Measurements from ENCODE around the gene COL5A1.

Gene COL5A1

DNA sequence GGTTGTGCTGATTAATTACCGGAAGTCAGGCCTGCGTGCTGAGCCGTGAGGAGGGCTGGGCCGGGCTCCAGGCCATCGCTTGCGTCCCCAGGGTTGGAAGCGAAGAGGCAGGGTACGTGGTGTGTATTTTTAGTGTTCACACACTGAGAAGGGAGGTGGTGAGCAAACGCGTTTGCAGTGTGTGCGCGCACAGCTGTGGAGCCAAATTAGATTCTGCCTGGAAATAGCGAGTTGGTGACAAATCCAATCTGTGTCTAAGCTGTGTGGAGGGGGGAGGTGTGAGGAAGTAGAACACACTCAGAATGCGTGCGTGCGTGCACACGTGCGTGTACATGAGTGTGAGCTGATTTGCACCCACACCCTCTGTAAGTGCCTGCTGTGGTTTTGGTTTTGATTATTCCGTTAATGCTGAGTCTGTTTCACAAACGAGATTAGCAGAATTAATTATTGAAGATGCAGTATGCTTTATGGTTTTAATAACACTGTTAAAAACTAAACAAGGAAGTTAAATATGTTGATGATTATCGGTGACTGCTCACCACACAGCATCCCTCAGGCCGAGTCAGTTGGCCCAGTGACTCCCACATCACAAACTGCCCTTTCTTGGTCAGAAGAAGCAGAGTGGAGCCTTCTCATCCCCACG is 127.2 kb downstream of the COL5A1 start:
- Histone ChIP-seq H3K9ac (ENCODE audit: low read length) (no peak overlapping the region), H3K56ac (ENCODE audit: low read length) (no peak overlapping the region), H3K27ac (ENCODE audit: low read depth, low read length) (no peak overlapping the region), H3K4me3 (ENCODE audit: low read length) (no peak overlapping the region), H4K5ac (ENCODE audit: low read length) (no peak overlapping the region), H3K79me2 (ENCODE audit: control insufficient read depth, insufficient read depth, low read length) (no peaks in the 10 kb centered on the region), H4K8ac (ENCODE audit: low read depth, low read length) (no peak overlapping the region), H3K4me1 (ENCODE audit: control insufficient read depth, low read depth, low read length) (no peaks in the 10 kb centered on the region), H3K23ac (ENCODE audit: low read length) (no peak overlapping the region), H3K36me3 (ENCODE audit: control insufficient read depth, insufficient read depth, low read length) (peaks cover 19% of the 10 kb centered on the region), H3K4ac (ENCODE audit: low read depth, low read length) (no peak overlapping the region), H3K27me3 (ENCODE audit: insufficient read depth, low read length, poor library complexity) (no peaks in the 10 kb centered on the region), H3K79me1 (ENCODE audit: low read length) (peaks cover 2% of the 10 kb centered on the region), H2AK5ac (ENCODE audit: low read length) (no peak overlapping the region), H2BK5ac (ENCODE audit: low read length) (no peak overlapping the region), H2BK120ac (ENCODE audit: low read depth, low read length) (no peak overlapping the region), H2BK15ac (replicated peaks; ENCODE audit: low read depth) (no peak overlapping the region), H3K4me2 (ENCODE audit: low read length) (no peak overlapping the region), H3K18ac (ENCODE audit: low read length) (no peak overlapping the region)
- WGBS (ENCODE audit: extremely low coverage, insufficient coverage, low lambda C conversion rate): no CpG with 5 or more reads among the region's 23 CpGs
- DNase-seq: no peak

DNA sequence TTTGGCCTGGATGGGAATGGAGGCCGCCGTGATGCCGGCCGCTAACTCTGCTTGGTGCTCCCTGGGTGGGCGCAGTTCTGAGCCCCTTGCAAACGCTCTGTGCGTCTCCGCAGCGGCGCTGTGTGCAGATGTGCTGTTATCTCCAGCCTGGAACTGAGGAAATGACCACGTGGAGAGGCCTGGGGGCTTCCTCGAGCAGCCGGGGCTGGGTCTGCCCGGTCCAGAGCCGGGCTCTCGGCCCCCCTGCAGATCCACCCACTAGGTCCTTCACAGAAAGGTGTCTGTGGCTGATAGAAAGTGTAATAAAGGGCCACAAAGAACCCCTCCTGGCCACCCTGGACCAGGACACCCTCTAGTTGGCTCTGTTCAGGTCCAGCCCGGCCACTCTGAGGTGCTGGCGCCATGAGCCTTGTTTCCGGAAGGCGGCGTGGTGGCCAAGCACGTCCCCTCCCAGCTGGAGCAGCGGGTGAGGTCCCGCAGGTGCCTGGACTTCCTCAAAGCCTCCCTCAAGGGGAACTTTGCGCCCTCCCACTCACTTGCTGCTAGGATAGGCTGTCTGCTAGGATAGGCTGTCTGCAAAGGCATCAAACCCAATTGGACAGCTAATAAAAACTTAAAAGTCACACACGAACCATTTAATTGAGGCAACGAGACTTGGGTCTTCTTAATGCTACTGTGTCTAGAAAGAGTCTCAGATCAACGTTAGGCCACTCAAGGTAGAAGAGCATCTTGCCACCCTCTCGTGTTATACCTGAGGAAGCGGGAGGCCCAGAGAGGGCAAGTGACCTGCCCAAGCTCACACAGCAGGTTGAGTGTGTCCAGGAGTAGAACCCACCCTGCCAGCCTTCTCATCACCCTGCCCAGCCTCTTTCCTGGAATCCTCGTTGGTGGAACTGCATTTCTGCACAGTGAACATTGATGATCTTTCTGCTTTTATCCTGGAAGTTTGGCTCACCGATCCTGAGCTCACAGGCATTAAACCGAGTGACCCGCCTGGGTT is 129.7 kb downstream of the COL5A1 start:
- H4K5ac ChIP-seq (ENCODE audit: low read length): no peak overlapping the region
- no peak for DNase-seq
- H3K27ac ChIP-seq (ENCODE audit: low read depth, low read length): no peak overlapping the region
- no peaks in the 10 kb centered on the region for H3K79me2 ChIP-seq (ENCODE audit: control insufficient read depth, insufficient read depth, low read length)
- H2BK5ac ChIP-seq (ENCODE audit: low read length): no peak overlapping the region
- H3K23ac ChIP-seq (ENCODE audit: low read length): no peak overlapping the region
- no peaks in the 10 kb centered on the region for H3K4me1 ChIP-seq (ENCODE audit: control insufficient read depth, low read depth, low read length)
- peaks cover 2% of the 10 kb centered on the region for H3K79me1 ChIP-seq (ENCODE audit: low read length)
- no peak overlapping the region for H3K18ac ChIP-seq (ENCODE audit: low read length)
- no peak overlapping the region for H2BK15ac ChIP-seq (replicated peaks; ENCODE audit: low read depth)
- no peaks in the 10 kb centered on the region for H3K27me3 ChIP-seq (ENCODE audit: insufficient read depth, low read length, poor library complexity)
- no peak overlapping the region for H3K4me3 ChIP-seq (ENCODE audit: low read length)
- H3K56ac ChIP-seq (ENCODE audit: low read length): no peak overlapping the region
- H3K4ac ChIP-seq (ENCODE audit: low read depth, low read length): no peak overlapping the region
- WGBS (ENCODE audit: extremely low coverage, insufficient coverage, low lambda C conversion rate): no CpG with 5 or more reads among the region's 34 CpGs
- H3K4me2 ChIP-seq (ENCODE audit: low read length): no peak overlapping the region
- no peak overlapping the region for H2AK5ac ChIP-seq (ENCODE audit: low read length)
- H2BK120ac ChIP-seq (ENCODE audit: low read depth, low read length): no peak overlapping the region
- H4K8ac ChIP-seq (ENCODE audit: low read depth, low read length): no peak overlapping the region
- peaks cover 18% of the 10 kb centered on the region for H3K36me3 ChIP-seq (ENCODE audit: control insufficient read depth, insufficient read depth, low read length)
- no peak overlapping the region for H3K9ac ChIP-seq (ENCODE audit: low read length)

DNA sequence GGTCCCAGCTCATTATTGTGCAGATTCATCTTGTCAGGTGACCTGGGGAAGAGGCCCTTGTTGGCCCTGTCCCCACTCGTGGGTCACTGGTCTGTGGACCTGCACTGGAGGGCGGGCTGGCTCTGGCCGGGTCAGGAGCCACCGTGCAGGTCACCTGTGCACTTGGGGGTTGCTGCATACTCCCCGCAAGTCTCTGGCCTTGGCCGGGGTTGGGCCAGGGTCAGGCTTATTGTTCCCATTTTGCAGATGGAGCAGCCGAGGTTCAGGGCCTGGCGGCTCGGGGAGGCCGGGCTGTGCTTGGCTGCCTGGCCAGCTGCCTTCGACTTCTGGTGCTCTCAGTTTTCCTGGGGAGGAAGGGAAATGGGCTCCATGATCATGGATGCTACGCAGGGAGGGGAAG is 130.7 kb downstream of the COL5A1 start:
- Histone ChIP-seq H3K4me2 (ENCODE audit: low read length) (no peak overlapping the region), H3K56ac (ENCODE audit: low read length) (no peak overlapping the region), H3K23ac (ENCODE audit: low read length) (no peak overlapping the region), H3K36me3 (ENCODE audit: control insufficient read depth, insufficient read depth, low read length) (peaks cover 14% of the 10 kb centered on the region), H4K5ac (ENCODE audit: low read length) (no peak overlapping the region), H3K79me2 (ENCODE audit: control insufficient read depth, insufficient read depth, low read length) (no peaks in the 10 kb centered on the region), H4K8ac (ENCODE audit: low read depth, low read length) (no peak overlapping the region), H3K27ac (ENCODE audit: low read depth, low read length) (no peak overlapping the region), H2BK5ac (ENCODE audit: low read length) (no peak overlapping the region), H3K9ac (ENCODE audit: low read length) (no peak overlapping the region), H2BK120ac (ENCODE audit: low read depth, low read length) (no peak overlapping the region), H3K4me3 (ENCODE audit: low read length) (no peak overlapping the region), H3K4me1 (ENCODE audit: control insufficient read depth, low read depth, low read length) (no peaks in the 10 kb centered on the region), H3K4ac (ENCODE audit: low read depth, low read length) (no peak overlapping the region), H3K79me1 (ENCODE audit: low read length) (peaks cover 2% of the 10 kb centered on the region), H3K18ac (ENCODE audit: low read length) (no peak overlapping the region), H3K27me3 (ENCODE audit: insufficient read depth, low read length, poor library complexity) (no peaks in the 10 kb centered on the region), H2AK5ac (ENCODE audit: low read length) (no peak overlapping the region), H2BK15ac (replicated peaks; ENCODE audit: low read depth) (no peak overlapping the region)
- no peak for DNase-seq
- no CpG with 5 or more reads among the region's 12 CpGs for WGBS (ENCODE audit: extremely low coverage, insufficient coverage, low lambda C conversion rate)

DNA sequence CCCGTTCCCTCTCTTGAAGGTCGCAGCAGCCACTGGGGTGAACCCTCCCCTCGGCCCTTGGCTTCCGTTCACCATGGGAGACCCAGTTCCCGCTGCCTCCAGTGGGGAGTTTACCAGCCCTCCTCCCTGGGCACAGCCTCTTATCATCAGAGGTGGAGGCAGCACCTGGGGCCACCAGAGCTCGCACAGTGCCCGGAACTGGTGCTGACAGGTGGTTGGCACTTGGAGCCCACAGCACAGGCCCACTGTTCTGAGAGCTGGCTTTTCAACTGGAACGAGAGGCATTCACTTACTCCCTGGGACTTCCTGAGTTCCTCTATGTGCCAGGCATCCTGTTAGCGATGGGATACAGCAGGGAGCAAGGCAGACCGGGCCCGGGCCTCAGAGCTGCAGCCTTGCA is 132.2 kb downstream of the COL5A1 start:
- H3K79me1 ChIP-seq (ENCODE audit: low read length): peaks cover under 1% of the 10 kb centered on the region
- H2BK5ac ChIP-seq (ENCODE audit: low read length): no peak overlapping the region
- H3K4me2 ChIP-seq (ENCODE audit: low read length): no peak overlapping the region
- no peak overlapping the region for H3K56ac ChIP-seq (ENCODE audit: low read length)
- no peak overlapping the region for H2AK5ac ChIP-seq (ENCODE audit: low read length)
- no peaks in the 10 kb centered on the region for H3K27me3 ChIP-seq (ENCODE audit: insufficient read depth, low read length, poor library complexity)
- H3K18ac ChIP-seq (ENCODE audit: low read length): no peak overlapping the region
- H3K23ac ChIP-seq (ENCODE audit: low read length): no peak overlapping the region
- no peaks in the 10 kb centered on the region for H3K4me1 ChIP-seq (ENCODE audit: control insufficient read depth, low read depth, low read length)
- no peaks in the 10 kb centered on the region for H3K79me2 ChIP-seq (ENCODE audit: control insufficient read depth, insufficient read depth, low read length)
- H2BK120ac ChIP-seq (ENCODE audit: low read depth, low read length): no peak overlapping the region
- no peak overlapping the region for H2BK15ac ChIP-seq (replicated peaks; ENCODE audit: low read depth)
- H4K8ac ChIP-seq (ENCODE audit: low read depth, low read length): no peak overlapping the region
- H3K9ac ChIP-seq (ENCODE audit: low read length): no peak overlapping the region
- H3K4me3 ChIP-seq (ENCODE audit: low read length): no peak overlapping the region
- no peak overlapping the region for H3K4ac ChIP-seq (ENCODE audit: low read depth, low read length)
- peaks cover 11% of the 10 kb centered on the region for H3K36me3 ChIP-seq (ENCODE audit: control insufficient read depth, insufficient read depth, low read length)
- no peak for DNase-seq
- H3K27ac ChIP-seq (ENCODE audit: low read depth, low read length): no peak overlapping the region
- H4K5ac ChIP-seq (ENCODE audit: low read length): no peak overlapping the region
- no CpG with 5 or more reads among the region's 11 CpGs for WGBS (ENCODE audit: extremely low coverage, insufficient coverage, low lambda C conversion rate)

DNA sequence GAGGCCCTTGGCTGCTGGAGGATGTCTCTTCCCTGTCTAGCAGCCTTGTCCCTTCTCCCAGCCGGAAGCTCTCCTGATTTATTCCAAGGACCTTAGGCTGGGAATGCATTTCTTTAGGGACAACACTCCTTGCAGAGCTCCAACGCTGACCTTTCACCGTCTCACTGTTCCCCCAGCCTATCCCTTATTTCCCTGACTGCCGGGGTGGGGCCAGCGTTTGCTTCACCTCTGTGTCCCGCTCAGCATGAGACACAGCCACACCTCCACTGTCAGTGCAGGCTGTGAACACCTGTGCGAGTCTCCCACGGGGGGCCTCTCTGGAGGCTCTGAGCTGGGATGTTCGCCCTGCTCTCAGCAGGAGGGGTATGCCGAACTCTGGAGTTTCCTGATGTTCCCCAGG is 132.8 kb downstream of the COL5A1 start:
- Histone ChIP-seq H2BK15ac (replicated peaks; ENCODE audit: low read depth) (no peak overlapping the region), H2BK5ac (ENCODE audit: low read length) (no peak overlapping the region), H3K4ac (ENCODE audit: low read depth, low read length) (no peak overlapping the region), H2BK120ac (ENCODE audit: low read depth, low read length) (no peak overlapping the region), H3K23ac (ENCODE audit: low read length) (no peak overlapping the region), H3K79me1 (ENCODE audit: low read length) (no peaks in the 10 kb centered on the region), H3K79me2 (ENCODE audit: control insufficient read depth, insufficient read depth, low read length) (no peaks in the 10 kb centered on the region), H3K4me1 (ENCODE audit: control insufficient read depth, low read depth, low read length) (no peaks in the 10 kb centered on the region), H4K8ac (ENCODE audit: low read depth, low read length) (no peak overlapping the region), H4K5ac (ENCODE audit: low read length) (no peak overlapping the region), H3K4me3 (ENCODE audit: low read length) (no peak overlapping the region), H3K27me3 (ENCODE audit: insufficient read depth, low read length, poor library complexity) (no peaks in the 10 kb centered on the region), H3K56ac (ENCODE audit: low read length) (no peak overlapping the region), H3K9ac (ENCODE audit: low read length) (no peak overlapping the region), H3K27ac (ENCODE audit: low read depth, low read length) (no peak overlapping the region), H3K18ac (ENCODE audit: low read length) (no peak overlapping the region), H3K36me3 (ENCODE audit: control insufficient read depth, insufficient read depth, low read length) (peaks cover 11% of the 10 kb centered on the region), H2AK5ac (ENCODE audit: low read length) (no peak overlapping the region), H3K4me2 (ENCODE audit: low read length) (no peak overlapping the region)
- no peak for DNase-seq
- no CpG with 5 or more reads among the region's 10 CpGs for WGBS (ENCODE audit: extremely low coverage, insufficient coverage, low lambda C conversion rate)
